WTC11 (cell line): ENCODE results near the gene EXOC4.

ENCODE experiments used
- TEAD4 ChIP-seq: sonication (generic); formaldehyde crosslinking; IDR thresholded peaks from 2 replicates; pipeline ENCODE4 v1.8.0; 2022; ENCODE audit warnings: mild to moderate bottlenecking, missing genetic modification reagents
- ZNF317 ChIP-seq: sonication (generic); formaldehyde crosslinking; IDR thresholded peaks from 2 replicates; pipeline ENCODE4 v1.8.1; 2023; ENCODE audit warnings: low read depth, mild to moderate bottlenecking, moderate library complexity, missing genetic modification reagents, borderline replicate concordance
- TF ChIP-seq, protein P1 (sequence below): fragments of 200-600 bp; IDR thresholded peaks from 2 replicates; pipeline ENCODE4 v1.8.0; 2022; ENCODE audit warnings: antibody characterized with exemption
- TF ChIP-seq, protein P2 (sequence below): sonication (generic); formaldehyde crosslinking; IDR thresholded peaks from 2 replicates; pipeline ENCODE4 v1.8.0; 2022; ENCODE audit warnings: mild to moderate bottlenecking, missing genetic modification reagents

DNA sequence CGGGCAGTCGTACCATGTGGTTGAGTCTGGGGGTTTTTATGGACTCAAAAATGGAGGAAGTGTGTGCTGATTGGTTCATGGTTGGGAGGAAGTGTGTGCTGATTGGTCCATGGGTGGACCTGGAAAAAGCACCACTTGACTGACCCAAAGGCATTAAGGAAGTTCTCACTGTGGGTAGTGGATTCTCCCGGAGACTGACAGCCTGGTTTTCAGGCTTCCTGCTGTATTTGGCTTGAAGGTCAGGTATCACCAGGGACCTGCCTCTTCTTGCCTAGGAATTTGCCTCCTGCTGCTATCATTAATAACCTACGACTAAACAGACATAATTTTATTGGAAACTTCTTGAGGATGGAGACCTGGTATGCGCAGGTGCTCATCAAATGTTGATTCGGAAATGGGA is 605.4 kb downstream of the EXOC4 start:
- TF ChIP-seq, protein P1, sequence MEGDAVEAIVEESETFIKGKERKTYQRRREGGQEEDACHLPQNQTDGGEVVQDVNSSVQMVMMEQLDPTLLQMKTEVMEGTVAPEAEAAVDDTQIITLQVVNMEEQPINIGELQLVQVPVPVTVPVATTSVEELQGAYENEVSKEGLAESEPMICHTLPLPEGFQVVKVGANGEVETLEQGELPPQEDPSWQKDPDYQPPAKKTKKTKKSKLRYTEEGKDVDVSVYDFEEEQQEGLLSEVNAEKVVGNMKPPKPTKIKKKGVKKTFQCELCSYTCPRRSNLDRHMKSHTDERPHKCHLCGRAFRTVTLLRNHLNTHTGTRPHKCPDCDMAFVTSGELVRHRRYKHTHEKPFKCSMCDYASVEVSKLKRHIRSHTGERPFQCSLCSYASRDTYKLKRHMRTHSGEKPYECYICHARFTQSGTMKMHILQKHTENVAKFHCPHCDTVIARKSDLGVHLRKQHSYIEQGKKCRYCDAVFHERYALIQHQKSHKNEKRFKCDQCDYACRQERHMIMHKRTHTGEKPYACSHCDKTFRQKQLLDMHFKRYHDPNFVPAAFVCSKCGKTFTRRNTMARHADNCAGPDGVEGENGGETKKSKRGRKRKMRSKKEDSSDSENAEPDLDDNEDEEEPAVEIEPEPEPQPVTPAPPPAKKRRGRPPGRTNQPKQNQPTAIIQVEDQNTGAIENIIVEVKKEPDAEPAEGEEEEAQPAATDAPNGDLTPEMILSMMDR, result no peak
- TF ChIP-seq, protein P2, sequence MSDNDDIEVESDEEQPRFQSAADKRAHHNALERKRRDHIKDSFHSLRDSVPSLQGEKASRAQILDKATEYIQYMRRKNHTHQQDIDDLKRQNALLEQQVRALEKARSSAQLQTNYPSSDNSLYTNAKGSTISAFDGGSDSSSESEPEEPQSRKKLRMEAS (CRISPR knock-in tag), result no peak
- no peak for TF ChIP-seq TEAD4 (CRISPR knock-in tag)
- TF ChIP-seq ZNF317 (CRISPR knock-in tag), result no peak
